ENCODE data around the gene AKR1E2. TPM values are rescaled to one million over a fixed set of nuclear protein-coding genes. Genes with fewer than 3 reads are reported as not detected.

Gene AKR1E2
- total and polyA plus RNA-seq, 4 experiments from 2014 or later = 1.5 to 9.8 (median 5.7) TPM

DNA sequence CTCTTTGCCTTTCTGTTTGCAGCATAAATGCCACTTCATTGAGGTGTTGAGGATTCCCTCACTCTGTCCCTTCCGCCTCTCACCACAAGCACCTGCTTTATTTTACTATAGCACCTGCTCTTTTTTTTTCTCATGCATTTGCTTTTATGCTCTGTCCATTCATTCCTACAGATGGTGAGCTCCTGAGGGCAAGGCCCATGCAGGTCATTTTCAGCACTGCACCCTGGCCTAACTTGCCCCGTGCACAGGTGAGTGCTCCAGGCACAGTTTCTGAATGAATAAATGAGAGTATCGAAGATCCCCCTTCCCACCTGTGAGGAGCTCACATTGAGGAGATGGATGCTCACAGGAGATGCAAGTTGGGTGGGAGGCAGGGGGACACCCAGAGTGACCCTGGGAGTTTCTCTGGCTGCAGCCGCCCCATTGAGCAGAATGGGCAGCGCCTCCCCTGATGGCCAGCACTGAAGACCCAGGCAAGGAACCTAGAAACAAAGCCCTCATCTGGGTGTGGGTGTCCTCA is 1.2 kb upstream of the AKR1E2 start:
- H3K27ac Mint-ChIP-seq = peak overlapping the region in 1 of 7 donors; percentile 61
- Histone ChIP-seq H3K27me3 (ENCODE audit: insufficient read depth, low read length) (no peaks in the 10 kb centered on the region), H3K36me3 (ENCODE audit: insufficient read depth, low read length) (no peaks in the 10 kb centered on the region), H3K27ac (ENCODE audit: low read depth, low read length) (no peak overlapping the region), H3K9me3 (ENCODE audit: control insufficient read depth in 1 of 2, low read length in 2 of 2) (no peaks in the 10 kb centered on the region), H3K4me1 (ENCODE audit: insufficient read depth, low read length) (no peaks in the 10 kb centered on the region), H3K4me3 (ENCODE audit: low read length in 2 of 2) (no peak overlapping the region)
- ChIA-PET POLR2A (ENCODE audit: partially characterized antibody) (interaction anchor here (1.2 to 5.1 kb wide), 3 partner anchors 10 to 25 kb away, joined by 3 to 29 read pairs (median 4); no protein-coding TSS in a partner anchor), CTCF (ENCODE audit: partially characterized antibody) (interaction anchor here (0.9 to 9.8 kb wide), 4 partner anchors 10 to 611 kb away, joined by 3 to 62 read pairs (median 18); no protein-coding TSS in a partner anchor)
- peaks cover 7 to 25% (median 10%) of the 10 kb centered on the region in 4 donors for H3K4me1 Mint-ChIP-seq
- no peak for DNase-seq
- H3K27me3 Mint-ChIP-seq = peaks cover 9 to 22% of the 10 kb centered on the region in 2 donors
- no peaks in the 10 kb centered on the region for H3K36me3 Mint-ChIP-seq
- peaks cover 0 to 1% (median 0%) of the 10 kb centered on the region in 8 donors for H3K9me3 Mint-ChIP-seq
- peak overlapping the region in 3 of 8 donors; percentile 21 to 52 (median 26) for H3K4me3 Mint-ChIP-seq
- intact Hi-C loops (cut with micrococcal nuclease) = loop anchor here (10.0 kb wide), 1 partner anchor 470 kb away; no protein-coding TSS in a partner anchor

DNA sequence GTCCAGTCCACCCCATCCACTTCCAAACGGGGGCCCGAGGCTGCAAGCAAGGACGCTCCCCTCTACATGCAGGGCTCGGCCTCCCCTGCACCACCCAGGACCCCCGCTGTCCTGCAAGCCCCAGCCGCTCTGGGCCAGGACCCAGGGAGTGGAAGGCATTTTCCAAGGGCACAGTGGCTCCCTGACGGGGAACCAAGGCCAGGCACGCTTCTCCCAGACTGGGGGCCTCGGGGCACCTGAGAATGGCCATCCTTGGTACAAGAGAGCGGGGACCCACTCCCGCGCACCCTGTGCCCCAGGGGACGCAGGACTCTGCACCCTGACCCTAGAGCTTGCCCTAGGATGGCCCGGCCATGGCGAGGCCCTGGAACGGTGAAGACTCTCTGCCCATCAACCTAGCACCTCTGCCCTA is 545 bp upstream of the AKR1E2 start:
- H3K9me3 ChIP-seq (ENCODE audit: control insufficient read depth in 1 of 2, low read length in 2 of 2) = no peaks in the 10 kb centered on the region
- H3K4me1 Mint-ChIP-seq = peaks cover 7 to 25% (median 10%) of the 10 kb centered on the region in 4 donors
- H3K9me3 Mint-ChIP-seq = peaks cover 0 to 1% (median 0%) of the 10 kb centered on the region in 8 donors
- no peaks in the 10 kb centered on the region for H3K36me3 ChIP-seq (ENCODE audit: insufficient read depth, low read length)
- no peaks in the 10 kb centered on the region for H3K4me1 ChIP-seq (ENCODE audit: insufficient read depth, low read length)
- peak overlapping the region in 1 of 2 donors; percentile 13 for H3K4me3 ChIP-seq (ENCODE audit: low read length in 2 of 2)
- DNase-seq = no peak
- H3K27me3 ChIP-seq (ENCODE audit: insufficient read depth, low read length) = no peaks in the 10 kb centered on the region
- H3K36me3 Mint-ChIP-seq = no peaks in the 10 kb centered on the region
- no peak overlapping the region for H3K27ac ChIP-seq (ENCODE audit: low read depth, low read length)
- peaks cover 9 to 21% of the 10 kb centered on the region in 2 donors for H3K27me3 Mint-ChIP-seq
- CTCF ChIA-PET (ENCODE audit: partially characterized antibody) = interaction anchor here (0.9 to 9.8 kb wide), 5 partner anchors 7 to 610 kb away, joined by 3 to 62 read pairs (median 17); no protein-coding TSS in a partner anchor
- intact Hi-C loops (cut with micrococcal nuclease) = loop anchor here (10.0 kb wide), 1 partner anchor 469 kb away; no protein-coding TSS in a partner anchor
- POLR2A ChIA-PET (ENCODE audit: partially characterized antibody) = interaction anchor here (0.8 to 5.1 kb wide), 5 partner anchors 9 to 1385 kb away, joined by 3 to 29 read pairs (median 4); no protein-coding TSS in a partner anchor
- peak overlapping the region in 4 of 7 donors; percentile 67 to 90 (median 89) for H3K27ac Mint-ChIP-seq
- H3K4me3 Mint-ChIP-seq = peak overlapping the region in 7 of 8 donors; percentile 59 to 86 (median 80)

DNA sequence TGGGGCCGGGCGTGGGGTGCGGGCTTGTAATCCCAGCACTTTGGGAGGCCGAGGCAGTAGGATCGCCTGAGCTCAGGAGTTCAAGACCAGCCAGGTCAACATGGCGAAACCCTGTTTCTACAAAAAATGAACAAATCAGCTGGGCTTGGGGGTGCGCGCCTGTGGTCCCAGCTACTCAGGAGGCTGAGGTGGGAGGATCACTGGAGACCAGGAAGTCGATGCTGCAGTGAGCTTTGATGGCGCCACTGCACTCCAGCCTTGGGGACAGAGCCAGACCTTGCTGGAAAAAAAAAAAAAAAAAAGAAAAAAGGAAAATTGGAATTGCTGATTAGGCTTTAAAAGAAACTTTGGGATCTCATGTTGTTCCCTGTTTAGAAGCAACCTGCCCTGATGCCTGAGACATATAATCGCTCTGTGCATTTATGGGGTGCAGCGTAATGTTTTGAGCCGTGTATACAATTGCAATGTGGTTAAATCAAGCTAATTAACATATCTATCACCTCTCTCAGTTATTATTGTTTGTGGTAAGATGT is 851 bp downstream of the AKR1E2 start:
- no peak for DNase-seq
- CTCF ChIA-PET (ENCODE audit: partially characterized antibody) = interaction anchor here (1.2 to 9.8 kb wide), 5 partner anchors 9 to 22 kb away, joined by 5 to 62 read pairs (median 17); no protein-coding TSS in a partner anchor
- peak overlapping the region; percentile 32 for H3K27ac ChIP-seq (ENCODE audit: low read depth, low read length)
- Mint-ChIP-seq H3K4me1 (peaks cover 9 to 25% (median 12%) of the 10 kb centered on the region in 4 donors), H3K36me3 (peaks cover 2 to 9% of the 10 kb centered on the region in 2 donors), H3K4me3 (peak overlapping the region; percentile 71 to 86 (median 83)), H3K9me3 (peaks cover 0 to 4% (median 0%) of the 10 kb centered on the region in 8 donors), H3K27ac (peak overlapping the region; percentile 31 to 83 (median 65)), H3K27me3 (peaks cover 10 to 18% of the 10 kb centered on the region in 2 donors)
- no peaks in the 10 kb centered on the region for H3K9me3 ChIP-seq (ENCODE audit: control insufficient read depth in 1 of 2, low read length in 2 of 2)
- no peaks in the 10 kb centered on the region for H3K4me1 ChIP-seq (ENCODE audit: insufficient read depth, low read length)
- no peaks in the 10 kb centered on the region for H3K36me3 ChIP-seq (ENCODE audit: insufficient read depth, low read length)
- POLR2A ChIA-PET (ENCODE audit: partially characterized antibody) = interaction anchor here (1.3 to 5.1 kb wide), 3 partner anchors 10 to 607 kb away, joined by 3 to 29 read pairs (median 16); no protein-coding TSS in a partner anchor
- peak overlapping the region in 1 of 2 donors; percentile 36 for H3K4me3 ChIP-seq (ENCODE audit: low read length in 2 of 2)
- no peaks in the 10 kb centered on the region for H3K27me3 ChIP-seq (ENCODE audit: insufficient read depth, low read length)
- intact Hi-C loops (cut with micrococcal nuclease) = loop anchor here (10.0 kb wide), 1 partner anchor 468 kb away; no protein-coding TSS in a partner anchor

DNA sequence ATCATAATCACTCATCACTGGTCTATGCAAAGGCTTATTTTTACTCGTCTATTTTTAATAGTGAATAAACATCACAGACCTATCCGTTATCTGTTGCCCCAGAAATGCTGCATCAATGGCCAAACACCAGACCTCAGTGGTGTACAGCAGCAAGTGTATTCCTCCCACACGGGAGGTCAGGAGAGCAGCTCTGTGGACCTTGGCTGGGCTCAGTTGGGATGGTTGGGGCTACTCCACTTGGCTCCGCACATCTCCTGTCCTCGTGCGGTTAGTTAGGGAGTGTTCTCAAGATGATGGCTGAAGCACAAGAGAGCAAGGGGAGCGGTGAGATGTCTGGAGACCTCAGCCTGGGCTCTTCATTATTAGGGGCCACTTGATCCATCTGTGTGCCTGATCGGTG is 2.0 kb downstream of the AKR1E2 start:
- Mint-ChIP-seq H3K4me3 (peak overlapping the region in 4 of 8 donors; percentile 10 to 33 (median 16)), H3K27me3 (peaks cover 10 to 18% of the 10 kb centered on the region in 2 donors)

DNA sequence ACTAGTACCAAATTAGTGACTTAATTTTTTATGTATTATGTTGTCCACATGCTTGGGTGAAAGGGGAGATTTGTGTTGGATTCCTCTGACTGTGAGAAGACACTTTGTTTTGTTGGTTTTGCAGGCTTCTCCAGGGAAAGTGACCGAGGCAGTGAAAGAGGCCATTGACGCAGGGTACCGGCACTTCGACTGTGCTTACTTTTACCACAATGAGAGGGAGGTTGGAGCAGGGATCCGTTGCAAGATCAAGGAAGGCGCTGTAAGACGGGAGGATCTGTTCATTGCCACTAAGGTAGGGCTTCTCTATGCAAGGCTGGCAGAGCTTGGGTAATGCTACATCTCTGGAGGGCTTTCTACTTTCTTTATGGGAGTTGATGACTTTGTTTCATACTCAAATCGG is 4.5 kb downstream of the AKR1E2 start:
- H3K27me3 Mint-ChIP-seq = peaks cover 6 to 9% of the 10 kb centered on the region in 2 donors
- no peak overlapping the region for H3K27ac Mint-ChIP-seq

More for the DNA sequence above, 2.0 kb downstream of the AKR1E2 start:
- Histone ChIP-seq H3K36me3 (ENCODE audit: insufficient read depth, low read length) (no peaks in the 10 kb centered on the region), H3K9me3 (ENCODE audit: control insufficient read depth in 1 of 2, low read length in 2 of 2) (no peaks in the 10 kb centered on the region), H3K4me1 (ENCODE audit: insufficient read depth, low read length) (no peaks in the 10 kb centered on the region), H3K4me3 (ENCODE audit: low read length in 2 of 2) (no peak overlapping the region), H3K27ac (ENCODE audit: low read depth, low read length) (no peak overlapping the region), H3K27me3 (ENCODE audit: insufficient read depth, low read length) (no peaks in the 10 kb centered on the region)
- ChIA-PET CTCF (ENCODE audit: partially characterized antibody) (interaction anchor here (1.2 to 9.8 kb wide), 4 partner anchors 9 to 21 kb away, joined by 5 to 62 read pairs (median 14); no protein-coding TSS in a partner anchor), POLR2A (ENCODE audit: partially characterized antibody) (interaction anchor here (5.1 kb wide), 1 partner anchor 9 kb away, joined by 29 read pairs; no protein-coding TSS in a partner anchor)
- intact Hi-C loops (cut with micrococcal nuclease) = loop anchor here (10.0 kb wide), 1 partner anchor 467 kb away; no protein-coding TSS in a partner anchor
- H3K4me1 Mint-ChIP-seq = peaks cover 9 to 25% (median 13%) of the 10 kb centered on the region in 4 donors
- peaks cover 2 to 10% of the 10 kb centered on the region in 2 donors for H3K36me3 Mint-ChIP-seq
- H3K27ac Mint-ChIP-seq = no peak overlapping the region
- DNase-seq = no peak
- H3K9me3 Mint-ChIP-seq = peaks cover 0 to 4% (median 0%) of the 10 kb centered on the region in 8 donors

DNA sequence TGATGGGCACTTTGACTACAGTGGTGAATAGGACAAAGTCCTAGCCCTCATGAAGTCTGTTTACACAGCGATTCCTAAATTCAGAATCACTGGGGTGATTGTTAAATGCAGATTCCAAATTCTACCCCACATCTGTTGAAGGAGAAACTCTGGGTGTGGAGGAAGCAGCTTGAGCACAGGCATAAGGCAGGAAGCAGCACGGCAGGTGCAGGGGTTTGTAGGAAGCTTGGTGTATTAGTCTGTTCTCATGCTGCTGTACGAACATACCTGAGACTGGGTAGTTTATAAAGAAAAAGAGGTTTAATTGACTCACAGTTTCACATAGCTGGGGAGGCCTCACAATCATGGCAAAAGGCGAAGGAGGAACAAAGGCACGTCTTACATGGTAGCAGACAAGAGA is 5.1 kb downstream of the AKR1E2 start:
- H3K36me3 ChIP-seq (ENCODE audit: insufficient read depth, low read length) = no peaks in the 10 kb centered on the region
- H3K36me3 Mint-ChIP-seq = peaks cover 2 to 10% of the 10 kb centered on the region in 2 donors
- H3K27ac ChIP-seq (ENCODE audit: low read depth, low read length) = no peak overlapping the region
- H3K9me3 ChIP-seq (ENCODE audit: control insufficient read depth in 1 of 2, low read length in 2 of 2) = no peaks in the 10 kb centered on the region
- H3K27ac Mint-ChIP-seq = peak overlapping the region in 1 of 7 donors; percentile 11
- intact Hi-C loops (cut with micrococcal nuclease) = no loop called here
- peaks cover 0 to 4% (median 0%) of the 10 kb centered on the region in 8 donors for H3K9me3 Mint-ChIP-seq
- no peak overlapping the region for H3K4me3 ChIP-seq (ENCODE audit: low read length in 2 of 2)
- ChIA-PET CTCF (ENCODE audit: partially characterized antibody) (interaction anchor here (1.1 to 9.8 kb wide), 3 partner anchors 8 to 18 kb away, joined by 4 to 62 read pairs (median 12); no protein-coding TSS in a partner anchor), POLR2A (ENCODE audit: partially characterized antibody) (interaction anchor here (1.1 kb wide), 1 partner anchor 17 kb away, joined by 3 read pairs; no protein-coding TSS in a partner anchor)
- no peak for DNase-seq
- H3K27me3 ChIP-seq (ENCODE audit: insufficient read depth, low read length) = no peaks in the 10 kb centered on the region
- H3K4me1 ChIP-seq (ENCODE audit: insufficient read depth, low read length) = peaks cover 16% of the 10 kb centered on the region
- peaks cover 19 to 42% (median 28%) of the 10 kb centered on the region in 4 donors for H3K4me1 Mint-ChIP-seq
- peaks cover 4 to 6% of the 10 kb centered on the region in 2 donors for H3K27me3 Mint-ChIP-seq
- H3K4me3 Mint-ChIP-seq = no peak overlapping the region

More for the DNA sequence above, 4.5 kb downstream of the AKR1E2 start:
- peaks cover 10% of the 10 kb centered on the region for H3K4me1 ChIP-seq (ENCODE audit: insufficient read depth, low read length)
- no peak overlapping the region for H3K4me3 Mint-ChIP-seq
- POLR2A ChIA-PET (ENCODE audit: partially characterized antibody) = no interaction called here
- intact Hi-C loops (cut with micrococcal nuclease) = no loop called here
- no peaks in the 10 kb centered on the region for H3K27me3 ChIP-seq (ENCODE audit: insufficient read depth, low read length)
- peaks cover 19 to 41% (median 27%) of the 10 kb centered on the region in 4 donors for H3K4me1 Mint-ChIP-seq
- CTCF ChIA-PET (ENCODE audit: partially characterized antibody) = interaction anchor here (2.5 to 9.8 kb wide), 2 partner anchors 17 to 19 kb away, joined by 12 to 62 read pairs; no protein-coding TSS in a partner anchor
- no peaks in the 10 kb centered on the region for H3K36me3 ChIP-seq (ENCODE audit: insufficient read depth, low read length)
- H3K36me3 Mint-ChIP-seq = peaks cover 2 to 10% of the 10 kb centered on the region in 2 donors
- DNase-seq = no peak
- H3K9me3 ChIP-seq (ENCODE audit: control insufficient read depth in 1 of 2, low read length in 2 of 2) = no peaks in the 10 kb centered on the region
- no peak overlapping the region for H3K27ac ChIP-seq (ENCODE audit: low read depth, low read length)
- peaks cover 0 to 4% (median 0%) of the 10 kb centered on the region in 8 donors for H3K9me3 Mint-ChIP-seq
- H3K4me3 ChIP-seq (ENCODE audit: low read length in 2 of 2) = no peak overlapping the region

Data from CD4-positive, alpha-beta memory T cell (primary cell).